Stimulated activated naive B cell treated with anti-CD40 and anti-IgM and Interleukin-4, amounts not matched to agents 10 μg/mL and 1 μg/mL and 100 μg/mL, for 72 hours (primary cell): Measurements from ENCODE around the gene GTPBP6.

Experiments used
- ATAC-seq, 2 donors: fragments of 150-1000 bp; cut with Tn5 transposase; replicated peaks; 2 replicates each; pipeline ENCODE4 v1.10.0; 2021; ENCODE audit warnings: moderate library complexity in 1 of 2
- DNase-seq: peaks from one replicate; pipeline ENCODE4 v3.0.0; 2021
- H3K27ac Mint-ChIP-seq: one replicate; pipeline ENCODE4 v1.8.0; 2022; ENCODE audit warnings: mild to moderate bottlenecking, mixed read lengths
- H3K27me3 Mint-ChIP-seq, 2 donors: one replicate each; pipeline ENCODE4 v1.8.0; 2022; ENCODE audit warnings: mixed read lengths in 2 of 2
- H3K36me3 Mint-ChIP-seq, 2 donors: one replicate each; pipeline ENCODE4 v1.8.0; 2022; ENCODE audit warnings: mixed read lengths in 2 of 2, mild to moderate bottlenecking in 1 of 2
- H3K4me1 Mint-ChIP-seq, 2 donors: one replicate each; pipeline ENCODE4 v1.8.0; 2022; ENCODE audit warnings: mixed read lengths in 2 of 2, mild to moderate bottlenecking in 1 of 2
- H3K4me3 Mint-ChIP-seq, 2 donors: one replicate each; pipeline ENCODE4 v1.8.0; 2022; ENCODE audit warnings: mild to moderate bottlenecking in 2 of 2, mixed read lengths in 2 of 2, moderate library complexity in 1 of 2
- H3K9me3 Mint-ChIP-seq, 2 donors: one replicate each; pipeline ENCODE4 v1.8.0; 2022; ENCODE audit warnings: mixed read lengths in 2 of 2, mild to moderate bottlenecking in 1 of 2

Gene GTPBP6

GRCh38 chrX:347351-348117 is 28.9 kb upstream of the GTPBP6 start:
- DNase-seq (no peak), ATAC-seq (no peak)
- Mint-ChIP-seq H3K27ac (no peak overlapping the region), H3K4me1 (peaks cover 0 to 2% of the 10 kb centered on the region in 2 donors), H3K36me3 (peaks cover 27 to 44% of the 10 kb centered on the region in 2 donors), H3K27me3 (no peaks in the 10 kb centered on the region), H3K9me3 (no peaks in the 10 kb centered on the region), H3K4me3 (no peak overlapping the region)

DNA sequence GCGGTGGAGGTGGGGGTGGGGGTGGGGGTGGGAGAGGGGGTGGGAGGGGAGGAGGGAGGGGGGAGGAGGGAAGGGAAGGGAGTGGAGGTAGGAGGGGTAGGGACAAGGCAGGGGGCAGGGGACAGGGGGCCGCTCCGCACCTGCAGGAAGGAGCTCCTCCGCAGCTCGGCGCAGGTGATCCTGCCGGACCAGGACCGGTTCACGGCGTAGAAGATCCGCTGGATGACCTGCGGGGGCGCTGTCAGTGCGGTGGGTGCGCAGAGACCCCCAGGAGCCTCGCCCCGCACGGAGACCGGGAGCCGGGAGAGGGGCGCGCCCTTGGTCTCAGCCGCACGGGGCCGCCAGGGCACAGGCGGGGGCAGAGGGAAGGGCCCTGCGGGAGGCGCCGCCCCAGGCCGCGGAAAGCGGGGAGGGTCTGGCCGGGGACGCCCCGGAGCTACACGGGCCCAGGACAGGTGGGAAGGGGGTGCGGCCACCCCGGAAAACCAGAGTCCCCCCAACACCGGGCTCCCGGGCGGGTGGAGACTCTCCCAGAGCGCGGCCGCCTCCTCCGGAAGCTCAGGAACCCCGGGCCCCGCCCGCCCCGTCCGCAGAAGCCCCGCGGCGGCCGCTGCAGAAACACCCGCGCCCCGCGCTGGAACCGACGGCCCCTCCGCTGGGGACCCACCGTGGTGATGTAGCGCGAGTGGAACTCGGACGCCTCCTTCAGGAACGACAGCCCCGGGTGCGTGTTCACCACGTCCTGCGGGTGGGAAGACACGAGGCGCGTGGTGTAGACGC is 27.6 kb upstream of the GTPBP6 start:
- Mint-ChIP-seq H3K36me3 (peaks cover 33 to 52% of the 10 kb centered on the region in 2 donors), H3K9me3 (peaks cover 2 to 3% of the 10 kb centered on the region in 2 donors), H3K4me1 (no peaks in the 10 kb centered on the region), H3K27ac (no peak overlapping the region), H3K4me3 (no peak overlapping the region), H3K27me3 (no peaks in the 10 kb centered on the region)
- no peak for ATAC-seq
- DNase-seq: no peak

DNA sequence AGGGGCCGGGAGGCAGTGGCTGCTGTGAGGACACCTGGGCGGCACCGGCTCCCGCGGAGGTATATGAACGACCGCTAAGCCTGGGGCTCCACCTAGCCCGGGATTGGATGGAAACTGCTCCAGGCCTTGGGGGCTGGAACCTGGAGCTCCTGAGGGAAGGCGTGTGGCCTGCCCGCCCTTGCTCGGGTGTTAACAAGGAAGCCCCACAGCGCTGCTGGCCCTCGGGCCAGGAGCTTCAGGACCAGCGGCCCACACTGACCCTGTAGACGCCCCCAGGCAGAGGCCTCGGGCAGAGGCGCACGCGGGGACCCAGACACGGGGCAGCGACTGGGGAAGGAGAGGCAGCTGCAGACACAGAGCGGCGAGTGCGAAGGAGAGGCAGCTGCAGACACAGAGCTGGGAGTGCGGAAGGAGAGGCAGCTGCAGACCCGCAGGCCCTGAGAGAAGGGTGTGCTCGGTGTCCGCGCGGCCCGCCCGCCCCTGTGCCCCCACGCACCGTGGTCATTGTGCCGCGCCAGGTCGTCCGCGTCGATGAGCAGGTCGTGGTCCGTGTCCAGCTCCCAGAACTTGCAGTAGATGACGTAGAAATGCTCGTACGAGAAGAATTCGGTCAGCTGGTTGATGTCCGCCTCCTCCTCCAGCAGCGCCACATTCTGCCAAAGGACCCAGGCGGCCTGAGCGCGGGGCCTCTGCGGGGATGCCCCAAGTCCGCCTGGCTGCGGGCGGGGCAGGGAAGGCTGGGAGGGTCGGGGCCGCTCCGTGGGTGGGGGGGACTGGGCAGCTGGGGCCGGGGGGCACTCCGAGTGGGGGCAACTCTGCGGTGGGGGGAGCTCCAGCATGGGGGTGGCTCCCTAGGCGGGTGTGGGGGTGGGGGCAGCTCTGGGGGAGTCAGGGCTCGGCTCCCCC is 26.7 kb upstream of the GTPBP6 start:
- no peak overlapping the region for H3K4me3 Mint-ChIP-seq
- no peak for DNase-seq
- no peaks in the 10 kb centered on the region for H3K27me3 Mint-ChIP-seq

DNA sequence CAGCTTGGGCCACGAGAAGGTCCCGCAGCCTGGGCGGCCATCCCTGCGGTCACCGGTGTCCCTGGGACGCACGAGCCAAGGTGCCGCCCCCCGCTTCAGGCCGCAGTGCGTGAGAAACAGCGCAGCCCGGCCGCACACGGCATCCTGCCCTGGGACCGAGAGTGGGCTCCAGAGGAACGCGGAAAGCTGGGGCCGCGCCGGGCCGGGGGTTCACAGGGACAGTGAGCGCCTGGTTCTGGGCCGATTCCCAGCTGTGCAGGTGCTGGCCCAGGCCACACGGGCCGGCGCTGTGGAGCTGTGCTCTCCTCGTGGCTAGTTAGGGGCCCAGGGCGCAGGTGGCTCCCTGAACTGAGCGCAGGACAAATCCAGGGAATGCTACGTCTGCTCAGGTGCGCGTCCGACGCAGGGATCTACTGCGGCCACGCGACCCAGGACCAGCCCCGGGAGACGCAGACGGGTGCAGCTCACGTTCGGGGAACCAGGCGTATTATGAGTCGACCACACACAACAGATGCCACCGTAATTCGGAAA is 25.8 kb upstream of the GTPBP6 start:
- Mint-ChIP-seq H3K4me3 (no peak overlapping the region), H3K9me3 (peaks cover 2 to 3% of the 10 kb centered on the region in 2 donors), H3K27me3 (no peaks in the 10 kb centered on the region), H3K36me3 (peaks cover 29 to 37% of the 10 kb centered on the region in 2 donors), H3K27ac (no peak overlapping the region), H3K4me1 (no peaks in the 10 kb centered on the region)
- ATAC-seq: no peak
- DNase-seq: no peak

More for the DNA sequence above, 26.7 kb upstream of the GTPBP6 start:
- Mint-ChIP-seq H3K36me3 (peaks cover 31 to 44% of the 10 kb centered on the region in 2 donors), H3K27ac (no peak overlapping the region), H3K4me1 (no peaks in the 10 kb centered on the region), H3K9me3 (peaks cover 2 to 3% of the 10 kb centered on the region in 2 donors)
- no peak for ATAC-seq

GRCh38 chrX:341541-342101 is 23.0 kb upstream of the GTPBP6 start:
- Mint-ChIP-seq H3K27ac (peak overlapping the region; percentile 32), H3K4me1 (no peaks in the 10 kb centered on the region), H3K4me3 (no peak overlapping the region), H3K27me3 (no peaks in the 10 kb centered on the region), H3K36me3 (peaks cover 44 to 48% of the 10 kb centered on the region in 2 donors), H3K9me3 (peaks cover 2 to 3% of the 10 kb centered on the region in 2 donors)
- no peak for DNase-seq
- no peak for ATAC-seq

GRCh38 chrX:340641-341423 is 22.2 kb upstream of the GTPBP6 start:
- no peak overlapping the region for H3K4me3 Mint-ChIP-seq
- H3K4me1 Mint-ChIP-seq: no peaks in the 10 kb centered on the region
- no peak for ATAC-seq
- no peaks in the 10 kb centered on the region for H3K27me3 Mint-ChIP-seq
- H3K27ac Mint-ChIP-seq: no peak overlapping the region
- peaks cover 2 to 3% of the 10 kb centered on the region in 2 donors for H3K9me3 Mint-ChIP-seq
- H3K36me3 Mint-ChIP-seq: peaks cover 49 to 50% of the 10 kb centered on the region in 2 donors
- no peak for DNase-seq

- Mint-ChIP-seq H3K9me3 (peaks cover 2 to 3% of the 10 kb centered on the region in 2 donors), H3K36me3 (peaks cover 48 to 49% of the 10 kb centered on the region in 2 donors), H3K4me3 (no peak overlapping the region), H3K27me3 (no peaks in the 10 kb centered on the region), H3K4me1 (no peaks in the 10 kb centered on the region), H3K27ac (no peak overlapping the region)
- DNase-seq (no peak), ATAC-seq (no peak)
Measured at GRCh38 chrX:340121-340520, 21.5 kb upstream of the GTPBP6 start.

- H3K4me3 Mint-ChIP-seq: no peak overlapping the region
- no peak overlapping the region for H3K27ac Mint-ChIP-seq
- ATAC-seq: no peak
- no peaks in the 10 kb centered on the region for H3K4me1 Mint-ChIP-seq
- no peak for DNase-seq
- peaks cover 2 to 3% of the 10 kb centered on the region in 2 donors for H3K9me3 Mint-ChIP-seq
- H3K36me3 Mint-ChIP-seq: peaks cover 40 to 46% of the 10 kb centered on the region in 2 donors
- H3K27me3 Mint-ChIP-seq: no peaks in the 10 kb centered on the region
Measured at GRCh38 chrX:338836-339400, 20.3 kb upstream of the GTPBP6 start.

GRCh38 chrX:338281-338835 is 19.8 kb upstream of the GTPBP6 start:
- peaks cover 40 to 47% of the 10 kb centered on the region in 2 donors for H3K36me3 Mint-ChIP-seq
- H3K9me3 Mint-ChIP-seq: peaks cover 2 to 3% of the 10 kb centered on the region in 2 donors
- ATAC-seq: no peak
- H3K4me3 Mint-ChIP-seq: no peak overlapping the region
- H3K27me3 Mint-ChIP-seq: no peaks in the 10 kb centered on the region
- DNase-seq: no peak
- H3K4me1 Mint-ChIP-seq: no peaks in the 10 kb centered on the region
- H3K27ac Mint-ChIP-seq: no peak overlapping the region

DNA sequence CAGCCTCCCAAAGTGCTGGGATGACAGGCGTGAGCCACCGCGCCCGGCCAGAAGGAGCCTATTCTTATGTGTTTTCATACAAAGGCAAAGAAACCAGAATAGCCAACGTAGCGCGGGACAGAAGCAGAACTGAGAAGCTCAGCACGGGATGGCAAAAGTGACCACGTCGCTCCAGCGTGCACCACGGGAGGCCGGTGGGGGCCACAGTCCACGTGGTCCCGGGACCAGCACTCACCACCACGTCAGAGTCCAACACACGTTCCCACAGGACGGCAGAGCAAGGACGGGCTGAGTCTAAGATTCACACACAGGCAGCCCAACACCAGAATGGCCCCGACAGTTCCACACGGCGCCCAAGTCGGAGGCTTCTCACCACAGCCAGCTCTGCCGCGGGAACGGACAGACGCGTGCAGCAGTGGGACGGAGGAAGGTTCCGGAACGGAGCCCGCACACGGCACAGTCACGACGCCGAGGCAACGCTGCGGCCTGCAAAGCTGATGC is 18.8 kb upstream of the GTPBP6 start:
- peaks cover 2 to 3% of the 10 kb centered on the region in 2 donors for H3K9me3 Mint-ChIP-seq
- peaks cover 47 to 54% of the 10 kb centered on the region in 2 donors for H3K36me3 Mint-ChIP-seq
- no peak overlapping the region for H3K4me3 Mint-ChIP-seq
- no peak overlapping the region for H3K27ac Mint-ChIP-seq
- H3K27me3 Mint-ChIP-seq: no peaks in the 10 kb centered on the region
- no peak for DNase-seq
- H3K4me1 Mint-ChIP-seq: no peaks in the 10 kb centered on the region
- no peak for ATAC-seq

GRCh38 chrX:336227-336626 is 17.6 kb upstream of the GTPBP6 start:
- Mint-ChIP-seq H3K27ac (no peak overlapping the region), H3K4me1 (peaks cover 3 to 7% of the 10 kb centered on the region in 2 donors)

DNA sequence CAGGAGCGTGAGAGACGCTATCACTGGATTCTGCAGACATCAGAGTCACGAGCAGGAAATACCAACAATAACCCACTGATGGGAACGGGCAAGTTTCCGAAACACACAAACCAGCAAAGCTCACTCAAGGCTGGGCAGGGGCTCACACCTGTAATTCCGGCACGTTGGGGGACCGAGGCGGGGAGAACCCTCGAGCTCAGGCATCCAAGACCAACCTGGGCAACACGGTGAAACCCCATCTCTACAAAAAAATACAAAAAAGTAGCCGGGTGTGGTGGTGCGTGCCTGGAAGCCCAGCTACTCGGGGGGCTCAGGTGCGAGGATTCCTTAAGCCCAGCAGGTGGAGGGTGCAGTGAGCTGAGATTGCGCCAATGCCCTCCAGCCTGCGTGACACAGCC is 17.2 kb upstream of the GTPBP6 start:
- ATAC-seq (no peak), DNase-seq (no peak)
- peaks cover 9 to 11% of the 10 kb centered on the region in 2 donors for H3K27me3 Mint-ChIP-seq
- H3K36me3 Mint-ChIP-seq: peaks cover 39 to 43% of the 10 kb centered on the region in 2 donors
- H3K4me1 Mint-ChIP-seq: peaks cover 3 to 7% of the 10 kb centered on the region in 2 donors
- no peak overlapping the region for H3K4me3 Mint-ChIP-seq
- no peaks in the 10 kb centered on the region for H3K9me3 Mint-ChIP-seq
- no peak overlapping the region for H3K27ac Mint-ChIP-seq

More at GRCh38 chrX:336227-336626, 17.6 kb upstream of the GTPBP6 start:
- Mint-ChIP-seq H3K4me3 (no peak overlapping the region), H3K27me3 (peaks cover 9 to 11% of the 10 kb centered on the region in 2 donors), H3K9me3 (no peaks in the 10 kb centered on the region), H3K36me3 (peaks cover 39 to 43% of the 10 kb centered on the region in 2 donors)
- ATAC-seq (no peak), DNase-seq (no peak)
